ENCODE data around the gene FAM120A.

Gene FAM120A

DNA sequence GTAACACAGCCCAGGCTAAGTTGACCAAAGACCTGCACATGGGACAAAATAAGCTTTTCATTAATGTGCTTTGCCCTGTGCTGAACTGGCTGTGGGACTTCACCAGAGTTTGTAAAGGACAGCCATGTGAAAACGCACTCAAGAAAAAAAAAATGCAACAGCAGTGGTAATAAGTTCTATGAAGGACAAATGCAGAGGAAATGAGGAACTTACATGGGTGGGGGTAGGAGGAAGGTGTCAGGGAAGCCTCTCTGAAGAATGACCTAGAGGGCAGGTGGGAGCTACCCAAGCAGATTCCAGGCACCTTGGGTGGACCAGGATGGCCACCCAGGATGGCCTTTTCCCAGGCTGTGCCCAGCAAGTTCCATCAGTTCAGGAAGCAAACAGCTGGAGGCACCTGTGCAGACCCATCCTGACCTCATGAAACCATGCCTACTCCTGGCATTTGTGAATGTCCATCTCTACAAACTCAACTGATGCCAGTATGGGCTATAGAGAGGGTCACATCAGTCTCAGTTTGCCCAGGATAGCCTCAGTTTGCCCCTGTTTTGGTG lies 118.2 kb downstream of the FAM120A start:
- H3K4me1 ChIP-seq (ENCODE audit: control insufficient read depth in 2 of 2, insufficient read depth in 1 of 2, low read depth in 1 of 2, low read length in 2 of 2) = peaks cover 4 to 5% of the 10 kb centered on the region in 2 donors

DNA sequence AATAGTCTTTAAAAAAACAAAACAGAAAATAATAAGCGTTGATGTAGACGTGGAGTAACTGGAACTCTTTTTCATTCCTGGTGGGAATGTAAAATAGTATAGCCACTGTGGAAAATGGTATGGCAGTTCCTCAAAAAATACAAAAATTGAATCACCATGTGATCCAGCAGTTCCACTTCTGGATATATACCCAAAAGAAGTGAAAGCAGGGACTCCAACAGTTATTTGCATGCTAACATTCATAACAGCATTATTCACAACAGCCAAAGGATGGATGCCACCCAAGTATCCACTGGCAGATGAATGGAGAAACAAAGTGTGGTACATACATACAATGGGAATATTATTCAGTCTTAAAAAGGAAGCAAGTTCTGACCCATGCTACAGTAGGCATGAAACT lies 120.7 kb downstream of the FAM120A start:
- Histone ChIP-seq H2BK15ac (ENCODE audit: low read length) (no peak overlapping the region), H3K36me3 (replicated peaks in 1 of 2; ENCODE audit: control insufficient read depth in 2 of 2, insufficient read depth in 2 of 2, low read length in 2 of 2) (no peaks in the 10 kb centered on the region), H3K4me2 (ENCODE audit: insufficient read depth, low read length, poor library complexity, severe bottlenecking) (no peak overlapping the region), H2BK120ac (ENCODE audit: low read depth, low read length) (no peak overlapping the region), H3K4ac (ENCODE audit: low read length) (no peak overlapping the region), H3K4me1 (ENCODE audit: control insufficient read depth in 2 of 2, insufficient read depth in 1 of 2, low read depth in 1 of 2, low read length in 2 of 2) (peaks cover 6% of the 10 kb centered on the region in 2 donors), H2BK12ac (ENCODE audit: low read length) (no peak overlapping the region), H2BK5ac (ENCODE audit: low read length) (no peak overlapping the region), H3K23ac (ENCODE audit: low read depth, low read length, poor library complexity) (no peak overlapping the region), H3K14ac (ENCODE audit: low read length) (no peak overlapping the region), H4K91ac (ENCODE audit: low read depth, low read length, poor library complexity) (no peak overlapping the region), H3K4me3 (ENCODE audit: low read length in 2 of 2) (no peak overlapping the region), H3K9ac (ENCODE audit: low read depth, low read length, poor library complexity) (no peak overlapping the region), H2AK5ac (ENCODE audit: low read depth, low read length) (no peak overlapping the region), H3K27ac (replicated peaks; ENCODE audit: low read length) (no peak overlapping the region), H3K18ac (ENCODE audit: low read length) (no peak overlapping the region), H3K27me3 (ENCODE audit: control insufficient read depth in 3 of 3, insufficient read depth in 3 of 3, low read depth in 1 of 3, low read length in 3 of 3) (no peaks in the 10 kb centered on the region), H3K9me3 (replicated peaks in 1 of 2; ENCODE audit: control insufficient read depth in 2 of 2, insufficient read depth in 1 of 2, low read depth in 1 of 2, low read length in 2 of 2) (peaks cover 0 to 19% of the 10 kb centered on the region in 2 donors), H2AFZ (ENCODE audit: low read length) (no peak overlapping the region), H3K79me1 (ENCODE audit: low read depth, low read length) (peaks cover 10% of the 10 kb centered on the region), H4K8ac (ENCODE audit: low read depth, low read length) (no peak overlapping the region)
- no peak for DNase-seq (ENCODE audit: low spot score)
- no CpG with 5 or more reads among the region's 2 CpGs for WGBS, 2 donors (ENCODE audit: extremely low coverage in 2 of 2, insufficient read length in 2 of 2, insufficient replicate concordance in 1 of 2)

More for the DNA sequence above, 118.2 kb downstream of the FAM120A start:
- Histone ChIP-seq H3K36me3 (replicated peaks in 1 of 2; ENCODE audit: control insufficient read depth in 2 of 2, insufficient read depth in 2 of 2, low read length in 2 of 2) (peaks cover 0 to 11% of the 10 kb centered on the region in 2 donors), H3K4me2 (ENCODE audit: insufficient read depth, low read length, poor library complexity, severe bottlenecking) (no peak overlapping the region), H3K9ac (ENCODE audit: low read depth, low read length, poor library complexity) (no peak overlapping the region), H2BK15ac (ENCODE audit: low read length) (no peak overlapping the region), H2BK5ac (ENCODE audit: low read length) (no peak overlapping the region), H2AK5ac (ENCODE audit: low read depth, low read length) (no peak overlapping the region), H4K91ac (ENCODE audit: low read depth, low read length, poor library complexity) (no peak overlapping the region), H2BK12ac (ENCODE audit: low read length) (no peak overlapping the region), H3K18ac (ENCODE audit: low read length) (no peak overlapping the region), H3K23ac (ENCODE audit: low read depth, low read length, poor library complexity) (no peak overlapping the region), H2AFZ (ENCODE audit: low read length) (no peak overlapping the region), H3K4me3 (ENCODE audit: low read length in 2 of 2) (no peak overlapping the region), H3K79me1 (ENCODE audit: low read depth, low read length) (peaks cover 5% of the 10 kb centered on the region), H3K27ac (replicated peaks; ENCODE audit: low read length) (no peak overlapping the region), H3K9me3 (replicated peaks in 1 of 2; ENCODE audit: control insufficient read depth in 2 of 2, insufficient read depth in 1 of 2, low read depth in 1 of 2, low read length in 2 of 2) (peaks cover 0 to 19% of the 10 kb centered on the region in 2 donors), H4K8ac (ENCODE audit: low read depth, low read length) (no peak overlapping the region), H2BK120ac (ENCODE audit: low read depth, low read length) (no peak overlapping the region), H3K4ac (ENCODE audit: low read length) (no peak overlapping the region), H3K14ac (ENCODE audit: low read length) (no peak overlapping the region), H3K27me3 (ENCODE audit: control insufficient read depth in 3 of 3, insufficient read depth in 3 of 3, low read depth in 1 of 3, low read length in 3 of 3) (no peaks in the 10 kb centered on the region)
- WGBS, 2 donors (ENCODE audit: extremely low coverage in 2 of 2, insufficient read length in 2 of 2, insufficient replicate concordance in 1 of 2) = no CpG with 5 or more reads among the region's 1 CpG
- no peak for DNase-seq (ENCODE audit: low spot score)

DNA sequence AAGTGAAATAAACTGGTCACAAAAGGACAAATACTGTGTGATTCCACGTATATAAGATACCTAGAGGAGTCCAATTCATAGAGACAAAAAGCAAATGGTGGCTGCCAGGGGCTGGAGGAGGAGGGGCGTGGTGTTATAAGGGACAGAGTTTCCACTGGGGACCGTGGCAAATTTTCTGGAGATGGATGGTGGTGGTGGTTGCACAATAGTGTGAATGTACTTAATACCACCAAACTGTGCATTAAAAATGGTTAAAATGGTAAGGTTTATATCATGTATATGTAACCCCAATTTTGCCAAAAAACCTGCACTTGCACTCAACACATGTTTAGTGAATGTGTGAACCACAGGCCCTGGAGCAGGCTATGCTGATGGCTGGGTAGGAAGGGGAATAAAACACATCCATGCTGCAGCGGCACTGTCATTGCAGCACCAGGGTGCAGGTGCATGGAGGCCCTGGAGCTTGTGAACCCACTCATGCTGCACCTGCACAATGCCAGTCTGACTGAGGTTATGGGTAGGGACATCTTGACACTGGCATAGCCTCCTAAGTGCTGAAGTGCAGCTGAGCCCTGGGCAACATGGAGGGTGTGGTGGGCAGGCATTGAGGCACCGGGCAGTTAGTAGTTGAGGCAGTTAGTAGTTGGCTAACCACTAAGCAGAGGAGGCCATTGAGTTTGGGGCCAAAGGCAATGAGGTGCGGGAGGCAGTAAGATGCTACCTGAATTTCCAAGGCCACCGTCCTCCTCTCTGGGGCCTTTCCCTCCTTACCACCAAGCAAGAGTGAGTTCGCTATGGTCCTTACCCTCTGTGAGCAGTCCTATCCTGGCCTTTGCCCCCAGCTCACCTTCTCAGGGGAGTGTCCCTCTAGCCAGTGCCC lies 121.4 kb downstream of the FAM120A start:
- DNase-seq (ENCODE audit: low spot score) = no peak
- Histone ChIP-seq H3K27ac (replicated peaks; ENCODE audit: low read length) (no peak overlapping the region), H3K4ac (ENCODE audit: low read length) (no peak overlapping the region), H3K18ac (ENCODE audit: low read length) (no peak overlapping the region), H3K36me3 (replicated peaks in 1 of 2; ENCODE audit: control insufficient read depth in 2 of 2, insufficient read depth in 2 of 2, low read length in 2 of 2) (no peaks in the 10 kb centered on the region), H3K79me1 (ENCODE audit: low read depth, low read length) (peaks cover 10% of the 10 kb centered on the region), H2BK5ac (ENCODE audit: low read length) (no peak overlapping the region), H3K4me1 (ENCODE audit: control insufficient read depth in 2 of 2, insufficient read depth in 1 of 2, low read depth in 1 of 2, low read length in 2 of 2) (peaks cover 9 to 10% of the 10 kb centered on the region in 2 donors), H3K27me3 (ENCODE audit: control insufficient read depth in 3 of 3, insufficient read depth in 3 of 3, low read depth in 1 of 3, low read length in 3 of 3) (no peaks in the 10 kb centered on the region), H3K4me3 (ENCODE audit: low read length in 2 of 2) (no peak overlapping the region), H2AFZ (ENCODE audit: low read length) (no peak overlapping the region), H2BK12ac (ENCODE audit: low read length) (no peak overlapping the region), H2AK5ac (ENCODE audit: low read depth, low read length) (no peak overlapping the region), H3K23ac (ENCODE audit: low read depth, low read length, poor library complexity) (no peak overlapping the region), H4K8ac (ENCODE audit: low read depth, low read length) (no peak overlapping the region), H3K9me3 (replicated peaks in 1 of 2; ENCODE audit: control insufficient read depth in 2 of 2, insufficient read depth in 1 of 2, low read depth in 1 of 2, low read length in 2 of 2) (peaks cover 0 to 19% of the 10 kb centered on the region in 2 donors), H2BK15ac (ENCODE audit: low read length) (no peak overlapping the region), H3K9ac (ENCODE audit: low read depth, low read length, poor library complexity) (no peak overlapping the region), H3K14ac (ENCODE audit: low read length) (no peak overlapping the region), H4K91ac (ENCODE audit: low read depth, low read length, poor library complexity) (no peak overlapping the region), H3K4me2 (ENCODE audit: insufficient read depth, low read length, poor library complexity, severe bottlenecking) (no peak overlapping the region), H2BK120ac (ENCODE audit: low read depth, low read length) (no peak overlapping the region)
- WGBS, 2 donors (ENCODE audit: extremely low coverage in 2 of 2, insufficient read length in 2 of 2, insufficient replicate concordance in 1 of 2) = no CpG with 5 or more reads among the region's 8 CpGs

DNA sequence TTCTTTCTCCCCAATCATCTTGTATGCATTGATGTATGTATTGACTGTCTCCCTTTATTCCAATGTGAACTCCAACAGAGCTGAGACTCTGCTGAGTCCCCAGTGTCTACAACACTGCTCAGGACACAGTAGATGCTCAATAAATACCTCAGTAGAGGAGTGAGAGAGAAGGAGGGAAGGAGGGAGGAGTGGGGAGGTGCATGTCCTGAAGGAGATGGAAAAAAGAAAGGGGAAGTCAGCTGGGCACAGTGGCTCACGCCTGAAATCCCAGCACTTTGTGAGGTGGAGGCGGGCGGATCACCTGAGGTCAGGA lies 122.0 kb downstream of the FAM120A start:
- H4K91ac ChIP-seq (ENCODE audit: low read depth, low read length, poor library complexity) = no peak overlapping the region
- no peak overlapping the region for H3K27ac ChIP-seq (replicated peaks; ENCODE audit: low read length)
- no peak overlapping the region for H2BK5ac ChIP-seq (ENCODE audit: low read length)
- H3K4me2 ChIP-seq (ENCODE audit: insufficient read depth, low read length, poor library complexity, severe bottlenecking) = no peak overlapping the region
- H2AFZ ChIP-seq (ENCODE audit: low read length) = no peak overlapping the region
- no CpG with 5 or more reads among the region's 3 CpGs for WGBS, 2 donors (ENCODE audit: extremely low coverage in 2 of 2, insufficient read length in 2 of 2, insufficient replicate concordance in 1 of 2)
- H3K9ac ChIP-seq (ENCODE audit: low read depth, low read length, poor library complexity) = no peak overlapping the region
- H2BK120ac ChIP-seq (ENCODE audit: low read depth, low read length) = no peak overlapping the region
- H3K4me3 ChIP-seq (ENCODE audit: low read length in 2 of 2) = no peak overlapping the region
- H3K27me3 ChIP-seq (ENCODE audit: control insufficient read depth in 3 of 3, insufficient read depth in 3 of 3, low read depth in 1 of 3, low read length in 3 of 3) = no peaks in the 10 kb centered on the region
- no peak overlapping the region for H3K4ac ChIP-seq (ENCODE audit: low read length)
- no peak overlapping the region for H3K23ac ChIP-seq (ENCODE audit: low read depth, low read length, poor library complexity)
- H2BK12ac ChIP-seq (ENCODE audit: low read length) = no peak overlapping the region
- H4K8ac ChIP-seq (ENCODE audit: low read depth, low read length) = no peak overlapping the region
- no peak overlapping the region for H2BK15ac ChIP-seq (ENCODE audit: low read length)
- peaks cover 15% of the 10 kb centered on the region for H3K79me1 ChIP-seq (ENCODE audit: low read depth, low read length)
- peaks cover 0 to 19% of the 10 kb centered on the region in 2 donors for H3K9me3 ChIP-seq (replicated peaks in 1 of 2; ENCODE audit: control insufficient read depth in 2 of 2, insufficient read depth in 1 of 2, low read depth in 1 of 2, low read length in 2 of 2)
- no peak overlapping the region for H3K14ac ChIP-seq (ENCODE audit: low read length)
- no peak overlapping the region for H2AK5ac ChIP-seq (ENCODE audit: low read depth, low read length)
- peaks cover 10 to 11% of the 10 kb centered on the region in 2 donors for H3K4me1 ChIP-seq (ENCODE audit: control insufficient read depth in 2 of 2, insufficient read depth in 1 of 2, low read depth in 1 of 2, low read length in 2 of 2)
- DNase-seq (ENCODE audit: low spot score) = no peak
- H3K18ac ChIP-seq (ENCODE audit: low read length) = no peak overlapping the region
- H3K36me3 ChIP-seq (replicated peaks in 1 of 2; ENCODE audit: control insufficient read depth in 2 of 2, insufficient read depth in 2 of 2, low read length in 2 of 2) = no peaks in the 10 kb centered on the region

All from neuronal stem cell (in vitro differentiated cells).